Endothelial cell (in vitro differentiated cells): ENCODE data around the gene ATRNL1. TPM values are rescaled to one million over a fixed set of nuclear protein-coding genes. Genes with fewer than 3 reads are reported as not detected.
"Not testable (repeated sequence)": the region's sequence is repeated elsewhere in the genome, so short reads cannot be mapped to it uniquely, and the experiment has no call there.

Experiments
- DNase-seq: peaks from one replicate; pipeline ENCODE4 v3.0.0; 2021; ENCODE audit warnings: low spot score
- H3K27ac Mint-ChIP-seq: one replicate; pipeline ENCODE4 v1.8.0; 2021; ENCODE audit warnings: mixed read lengths, inconsistent platforms; ENCODE audit not compliant: unreplicated experiment
- H3K27me3 Mint-ChIP-seq: one replicate; pipeline ENCODE4 v1.8.0; 2021; ENCODE audit warnings: mild to moderate bottlenecking, moderate library complexity, mixed read lengths, inconsistent platforms; ENCODE audit not compliant: unreplicated experiment
- H3K36me3 Mint-ChIP-seq: one replicate; pipeline ENCODE4 v1.8.0; 2021; ENCODE audit warnings: mild to moderate bottlenecking, low read depth, mixed read lengths, inconsistent platforms; ENCODE audit not compliant: unreplicated experiment
- H3K4me1 Mint-ChIP-seq: one replicate; pipeline ENCODE4 v1.8.0; 2021; ENCODE audit warnings: mild to moderate bottlenecking, mixed read lengths, inconsistent platforms; ENCODE audit not compliant: unreplicated experiment
- H3K4me3 Mint-ChIP-seq: one replicate; pipeline ENCODE4 v1.8.0; 2021; ENCODE audit warnings: mild to moderate bottlenecking, mixed read lengths, inconsistent platforms; ENCODE audit not compliant: unreplicated experiment
- H3K9me3 Mint-ChIP-seq: one replicate; pipeline ENCODE4 v1.8.0; 2021; ENCODE audit warnings: mixed read lengths, inconsistent platforms; ENCODE audit not compliant: unreplicated experiment
- total RNA-seq: library from RNA; stranded (reverse); fragmentation: NEBNext Ultra II Directional; extraction: Animal tissue kit (Norgen Biotek cat#: 25700); gene quantifications from one replicate; pipeline ENCODE4 v1.2.1, GENCODE V29; 2021; ENCODE audit not compliant: unreplicated experiment
- TF ChIP-seq, protein P1 (sequence below): fragments of 200-600 bp; sonication (generic); IDR thresholded peaks from one replicate; pipeline ENCODE4 v1.5.0; 2021; ENCODE audit warnings: antibody characterized with exemption; ENCODE audit not compliant: unreplicated experiment

The ATRNL1 gene
- total RNA-seq, 1 donor from 2014 or later = 32.5 TPM

DNA sequence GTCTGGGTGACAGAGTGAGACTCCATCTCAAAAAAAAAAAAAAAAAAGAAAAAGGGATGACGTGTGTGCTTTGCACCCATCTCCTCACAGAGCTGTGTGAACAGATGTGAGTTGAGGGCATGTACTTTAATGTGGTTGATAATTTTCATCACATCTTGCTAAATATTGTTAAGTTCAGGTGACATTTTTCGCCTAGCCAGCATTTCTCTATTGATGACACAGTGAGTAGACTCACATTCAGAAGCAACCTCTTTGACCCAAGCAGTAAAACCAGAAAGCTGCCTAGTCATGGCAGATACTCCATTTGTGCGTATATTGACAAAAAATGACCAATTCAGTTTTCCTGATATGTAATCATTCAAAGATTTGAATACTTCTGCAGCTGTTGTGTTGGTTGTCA is 126.0 kb downstream of the ATRNL1 start:
- Mint-ChIP-seq H3K4me1 (no peaks in the 10 kb centered on the region), H3K9me3 (no peaks in the 10 kb centered on the region), H3K36me3 (no peaks in the 10 kb centered on the region), H3K27ac (no peak overlapping the region), H3K4me3 (no peak overlapping the region), H3K27me3 (no peaks in the 10 kb centered on the region)
- TF ChIP-seq, protein P1, sequence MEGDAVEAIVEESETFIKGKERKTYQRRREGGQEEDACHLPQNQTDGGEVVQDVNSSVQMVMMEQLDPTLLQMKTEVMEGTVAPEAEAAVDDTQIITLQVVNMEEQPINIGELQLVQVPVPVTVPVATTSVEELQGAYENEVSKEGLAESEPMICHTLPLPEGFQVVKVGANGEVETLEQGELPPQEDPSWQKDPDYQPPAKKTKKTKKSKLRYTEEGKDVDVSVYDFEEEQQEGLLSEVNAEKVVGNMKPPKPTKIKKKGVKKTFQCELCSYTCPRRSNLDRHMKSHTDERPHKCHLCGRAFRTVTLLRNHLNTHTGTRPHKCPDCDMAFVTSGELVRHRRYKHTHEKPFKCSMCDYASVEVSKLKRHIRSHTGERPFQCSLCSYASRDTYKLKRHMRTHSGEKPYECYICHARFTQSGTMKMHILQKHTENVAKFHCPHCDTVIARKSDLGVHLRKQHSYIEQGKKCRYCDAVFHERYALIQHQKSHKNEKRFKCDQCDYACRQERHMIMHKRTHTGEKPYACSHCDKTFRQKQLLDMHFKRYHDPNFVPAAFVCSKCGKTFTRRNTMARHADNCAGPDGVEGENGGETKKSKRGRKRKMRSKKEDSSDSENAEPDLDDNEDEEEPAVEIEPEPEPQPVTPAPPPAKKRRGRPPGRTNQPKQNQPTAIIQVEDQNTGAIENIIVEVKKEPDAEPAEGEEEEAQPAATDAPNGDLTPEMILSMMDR = no peak
- no peak for DNase-seq

DNA sequence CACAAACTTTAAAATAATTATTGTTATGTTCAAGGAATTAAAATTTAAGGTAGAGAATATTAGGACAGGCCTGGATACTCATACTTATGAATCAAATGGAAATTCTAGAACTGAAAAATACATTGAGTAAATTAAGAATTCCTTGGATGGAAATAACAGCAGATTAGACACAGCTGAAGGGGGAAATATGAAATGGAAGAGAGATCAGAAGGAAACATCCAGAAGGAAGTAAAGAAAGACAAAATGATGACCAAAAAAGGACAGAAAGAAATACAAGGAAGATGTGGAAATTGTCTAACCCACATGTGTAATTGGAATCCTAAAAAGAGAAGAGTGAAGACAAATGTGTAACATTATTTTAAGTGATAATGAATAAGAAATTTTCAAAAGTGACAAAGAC is 128.9 kb downstream of the ATRNL1 start:
- H3K36me3 Mint-ChIP-seq = no peaks in the 10 kb centered on the region
- no peaks in the 10 kb centered on the region for H3K4me1 Mint-ChIP-seq
- no peak for DNase-seq
- H3K4me3 Mint-ChIP-seq = no peak overlapping the region
- no peaks in the 10 kb centered on the region for H3K9me3 Mint-ChIP-seq
- H3K27me3 Mint-ChIP-seq = no peaks in the 10 kb centered on the region
- no peak overlapping the region for H3K27ac Mint-ChIP-seq
- TF ChIP-seq, protein P1 = no peak

DNA sequence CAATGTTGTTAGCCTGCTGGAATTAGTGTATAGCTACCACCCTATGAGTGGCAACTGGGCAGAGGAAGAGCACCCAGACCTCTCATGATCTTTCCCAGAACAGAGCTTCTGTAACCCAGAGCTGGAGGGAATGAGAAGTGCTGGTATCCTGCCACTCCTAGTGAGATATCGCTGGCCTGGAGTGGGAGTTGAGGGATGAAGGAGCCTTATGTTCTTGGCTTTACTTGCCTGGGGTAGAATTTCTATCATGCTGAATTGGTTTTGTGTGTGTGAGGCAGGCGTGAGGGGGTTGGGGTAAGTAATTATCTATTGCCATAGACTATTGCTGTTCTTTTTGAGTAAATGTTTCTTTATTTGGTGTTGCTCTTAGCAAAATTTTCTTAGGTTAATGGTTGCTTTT is 146.6 kb downstream of the ATRNL1 start:
- Mint-ChIP-seq H3K4me3 (no peak overlapping the region), H3K9me3 (no peaks in the 10 kb centered on the region), H3K27me3 (no peaks in the 10 kb centered on the region), H3K4me1 (no peaks in the 10 kb centered on the region), H3K36me3 (no peaks in the 10 kb centered on the region), H3K27ac (no peak overlapping the region)
- TF ChIP-seq, protein P1 = no peak
- DNase-seq = no peak

DNA sequence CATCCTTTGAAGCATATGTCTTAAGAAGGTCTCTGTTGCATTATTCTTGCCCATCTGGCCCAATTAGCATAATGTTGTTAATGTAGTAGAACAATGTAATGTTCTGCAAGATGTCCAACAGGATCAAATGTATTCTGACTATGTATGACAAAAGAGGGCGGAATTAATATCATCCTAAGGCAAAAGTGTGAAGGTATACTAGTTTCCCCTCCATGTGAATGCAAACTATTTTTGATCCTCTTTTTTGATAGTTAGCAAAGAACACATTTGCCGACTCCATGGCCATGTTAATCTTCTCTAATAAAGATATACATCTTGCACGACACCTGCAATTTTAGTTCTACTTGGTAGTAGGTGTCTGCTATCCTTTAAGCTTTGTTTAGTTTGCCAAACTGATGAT is 157.6 kb downstream of the ATRNL1 start:
- DNase-seq = no peak
- Mint-ChIP-seq H3K9me3 (no peaks in the 10 kb centered on the region), H3K4me3 (no peak overlapping the region), H3K27me3 (peaks cover 2% of the 10 kb centered on the region), H3K36me3 (no peaks in the 10 kb centered on the region), H3K27ac (no peak overlapping the region), H3K4me1 (no peaks in the 10 kb centered on the region)
- TF ChIP-seq, protein P1 = no peak

DNA sequence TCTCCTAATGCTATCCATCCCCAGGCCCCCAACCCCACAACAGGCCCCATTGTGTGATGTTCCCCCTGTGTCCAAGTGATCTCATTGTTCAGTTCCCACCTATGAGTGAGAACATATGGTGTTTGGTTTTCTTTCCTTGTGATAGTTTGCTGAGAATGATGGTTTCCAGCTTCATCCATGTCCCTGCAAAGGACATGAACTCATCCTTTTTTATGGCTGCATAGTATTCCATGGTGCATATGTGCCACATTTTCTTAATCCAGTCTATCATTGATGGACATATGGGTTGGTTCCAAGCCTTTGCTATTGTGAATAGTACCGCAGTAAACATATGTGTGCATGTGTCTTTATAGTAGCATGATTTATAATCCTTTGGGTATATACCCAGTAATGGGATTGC is 160.6 kb downstream of the ATRNL1 start:
- H3K4me3 Mint-ChIP-seq, H3K27me3 Mint-ChIP-seq, H3K9me3 Mint-ChIP-seq, DNase-seq, H3K27ac Mint-ChIP-seq, H3K4me1 Mint-ChIP-seq, H3K36me3 Mint-ChIP-seq: not testable (repeated sequence)

DNA sequence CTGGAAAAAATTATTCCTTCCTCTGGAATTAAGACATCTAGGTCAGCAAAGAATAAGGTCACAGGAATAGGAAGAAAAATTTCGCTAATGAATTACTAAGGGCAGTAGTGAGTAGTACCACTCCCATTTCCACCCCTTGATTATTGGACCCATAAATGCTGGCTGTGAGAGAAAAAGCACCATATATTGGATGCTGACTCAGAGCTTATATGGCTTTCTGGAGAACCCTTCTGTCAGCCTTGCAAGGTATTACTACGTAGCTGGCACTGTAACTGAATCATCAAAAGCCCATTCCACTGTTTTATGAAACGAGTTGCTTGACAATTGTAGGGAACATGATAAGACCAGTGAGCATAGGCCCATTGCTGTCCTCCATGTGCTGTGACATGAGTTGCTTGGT is 179.3 kb downstream of the ATRNL1 start:
- Mint-ChIP-seq H3K4me3 (no peak overlapping the region), H3K4me1 (no peaks in the 10 kb centered on the region), H3K36me3 (no peaks in the 10 kb centered on the region), H3K27ac (no peak overlapping the region), H3K27me3 (peaks cover 2% of the 10 kb centered on the region), H3K9me3 (no peaks in the 10 kb centered on the region)
- no peak for DNase-seq
- TF ChIP-seq, protein P1 = no peak
